ENCODE results near the gene NCOA3. TPM values are rescaled to one million over a fixed set of nuclear protein-coding genes. Genes with fewer than 3 reads are reported as not detected.

The NCOA3 gene
- total RNA-seq, 1 donor, result 44.5 TPM

DNA sequence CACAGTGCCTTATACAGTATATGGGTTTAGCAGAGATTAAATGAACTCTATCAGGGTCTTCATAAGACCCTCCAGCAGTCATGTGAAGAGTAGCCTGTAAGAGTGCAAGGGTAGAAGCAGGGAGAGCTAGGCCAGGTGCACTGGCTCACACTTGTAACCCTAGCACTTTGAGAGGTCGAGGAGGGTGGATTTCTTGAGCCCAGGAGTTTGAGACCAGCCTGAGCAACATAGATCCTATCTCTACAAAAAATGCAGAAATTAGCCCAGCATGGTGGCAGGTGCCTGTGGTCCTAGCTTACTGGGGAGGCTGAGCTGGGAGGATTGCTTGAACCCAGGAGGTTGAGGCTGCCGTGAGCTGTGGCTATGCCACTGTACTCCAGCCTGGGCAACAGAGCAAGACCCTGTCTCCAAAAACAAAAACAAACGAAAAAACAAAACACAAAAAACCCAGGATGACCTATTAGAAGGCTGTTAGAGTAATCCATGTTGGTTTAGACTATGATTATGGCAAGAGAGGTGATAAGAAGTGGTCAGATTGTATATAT, 31.9 kb downstream of the NCOA3 start:
- H4K20me1 ChIP-seq (ENCODE audit: insufficient read depth, low read length), result peaks cover 16% of the 10 kb centered on the region
- no peak overlapping the region for H3K4me3 ChIP-seq (ENCODE audit: insufficient read depth, low read length)
- no peak overlapping the region for H2AFZ ChIP-seq (ENCODE audit: low read length)
- no peaks in the 10 kb centered on the region for H3K9me3 ChIP-seq (ENCODE audit: low read depth, low read length)
- TF ChIP-seq, protein P1, sequence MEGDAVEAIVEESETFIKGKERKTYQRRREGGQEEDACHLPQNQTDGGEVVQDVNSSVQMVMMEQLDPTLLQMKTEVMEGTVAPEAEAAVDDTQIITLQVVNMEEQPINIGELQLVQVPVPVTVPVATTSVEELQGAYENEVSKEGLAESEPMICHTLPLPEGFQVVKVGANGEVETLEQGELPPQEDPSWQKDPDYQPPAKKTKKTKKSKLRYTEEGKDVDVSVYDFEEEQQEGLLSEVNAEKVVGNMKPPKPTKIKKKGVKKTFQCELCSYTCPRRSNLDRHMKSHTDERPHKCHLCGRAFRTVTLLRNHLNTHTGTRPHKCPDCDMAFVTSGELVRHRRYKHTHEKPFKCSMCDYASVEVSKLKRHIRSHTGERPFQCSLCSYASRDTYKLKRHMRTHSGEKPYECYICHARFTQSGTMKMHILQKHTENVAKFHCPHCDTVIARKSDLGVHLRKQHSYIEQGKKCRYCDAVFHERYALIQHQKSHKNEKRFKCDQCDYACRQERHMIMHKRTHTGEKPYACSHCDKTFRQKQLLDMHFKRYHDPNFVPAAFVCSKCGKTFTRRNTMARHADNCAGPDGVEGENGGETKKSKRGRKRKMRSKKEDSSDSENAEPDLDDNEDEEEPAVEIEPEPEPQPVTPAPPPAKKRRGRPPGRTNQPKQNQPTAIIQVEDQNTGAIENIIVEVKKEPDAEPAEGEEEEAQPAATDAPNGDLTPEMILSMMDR (IDR thresholded peaks at IDR 0.05; ENCODE audit: extremely low read depth, low read depth, low read length), result no peak
- DNase-seq (ENCODE audit: insufficient read length, low spot score, missing footprints), result no peak
- peaks cover 70% of the 10 kb centered on the region for H3K79me2 ChIP-seq (ENCODE audit: insufficient read depth, low read length)
- no peak overlapping the region for H3K4me2 ChIP-seq (ENCODE audit: insufficient read depth, low read length)
- no peak overlapping the region for H3K27ac ChIP-seq (ENCODE audit: low read depth, low read length)
- no peaks in the 10 kb centered on the region for H3K36me3 ChIP-seq (ENCODE audit: insufficient read depth, low read length)
- no peaks in the 10 kb centered on the region for H3K27me3 ChIP-seq (ENCODE audit: insufficient read depth, low read length)
- H3K4me1 ChIP-seq (ENCODE audit: insufficient read depth, low read length), result no peaks in the 10 kb centered on the region

DNA sequence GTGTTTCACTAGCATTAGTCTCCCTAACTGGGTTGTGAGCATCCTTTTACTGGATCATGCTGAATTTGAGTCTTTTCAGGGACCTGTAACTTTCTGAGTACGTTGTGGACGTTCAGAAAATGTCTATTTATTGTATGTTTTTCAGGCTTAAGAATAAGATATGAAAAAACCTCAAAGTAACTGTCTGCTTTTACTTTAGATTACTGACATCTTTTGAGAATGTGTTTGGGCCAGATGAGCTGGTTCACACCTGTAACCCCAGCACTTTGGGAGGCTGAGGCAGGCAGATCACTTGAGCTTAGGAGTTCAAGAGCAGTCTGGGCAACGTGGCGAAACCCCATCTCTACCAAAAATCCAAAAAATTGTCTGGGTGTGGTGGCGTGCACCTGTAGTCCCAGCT, 32.7 kb downstream of the NCOA3 start:
- H3K4me1 ChIP-seq (ENCODE audit: insufficient read depth, low read length), result no peaks in the 10 kb centered on the region
- peaks cover 73% of the 10 kb centered on the region for H3K79me2 ChIP-seq (ENCODE audit: insufficient read depth, low read length)
- H4K20me1 ChIP-seq (ENCODE audit: insufficient read depth, low read length), result peaks cover 24% of the 10 kb centered on the region
- no peak overlapping the region for H2AFZ ChIP-seq (ENCODE audit: low read length)
- H3K36me3 ChIP-seq (ENCODE audit: insufficient read depth, low read length), result no peaks in the 10 kb centered on the region
- no peaks in the 10 kb centered on the region for H3K27me3 ChIP-seq (ENCODE audit: insufficient read depth, low read length)
- TF ChIP-seq, protein P1 (IDR thresholded peaks at IDR 0.05; ENCODE audit: extremely low read depth, low read depth, low read length), result no peak
- H3K4me3 ChIP-seq (ENCODE audit: insufficient read depth, low read length), result no peak overlapping the region
- no peaks in the 10 kb centered on the region for H3K9me3 ChIP-seq (ENCODE audit: low read depth, low read length)
- no peak for DNase-seq (ENCODE audit: insufficient read length, low spot score, missing footprints)
- no peak overlapping the region for H3K4me2 ChIP-seq (ENCODE audit: insufficient read depth, low read length)
- H3K27ac ChIP-seq (ENCODE audit: low read depth, low read length), result no peak overlapping the region

DNA sequence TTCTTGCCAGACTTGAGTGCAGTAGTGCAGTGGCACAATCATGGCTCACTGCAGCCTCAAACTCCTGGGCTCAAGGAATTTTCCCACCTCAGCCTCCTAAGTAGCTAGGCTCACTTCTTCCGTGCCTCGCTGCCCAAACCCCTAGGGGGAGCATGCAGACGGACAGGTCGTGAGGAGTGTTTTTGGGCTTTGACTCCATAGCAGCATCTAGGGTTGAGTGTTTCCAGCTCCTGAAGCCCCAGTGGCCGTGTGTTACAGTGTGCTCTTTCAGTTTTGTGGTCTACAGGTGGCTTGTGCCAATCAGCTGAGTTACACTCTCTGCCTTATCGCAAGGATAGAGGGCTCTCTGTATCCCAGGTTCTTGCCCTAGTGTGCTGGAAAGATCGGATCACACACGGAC, 33.4 kb downstream of the NCOA3 start:
- peaks cover 74% of the 10 kb centered on the region for H3K79me2 ChIP-seq (ENCODE audit: insufficient read depth, low read length)
- no peaks in the 10 kb centered on the region for H3K36me3 ChIP-seq (ENCODE audit: insufficient read depth, low read length)
- H3K27ac ChIP-seq (ENCODE audit: low read depth, low read length), result no peak overlapping the region
- H3K4me3 ChIP-seq (ENCODE audit: insufficient read depth, low read length), result no peak overlapping the region
- peaks cover 24% of the 10 kb centered on the region for H4K20me1 ChIP-seq (ENCODE audit: insufficient read depth, low read length)
- no peak overlapping the region for H2AFZ ChIP-seq (ENCODE audit: low read length)
- no peaks in the 10 kb centered on the region for H3K9me3 ChIP-seq (ENCODE audit: low read depth, low read length)
- no peak for DNase-seq (ENCODE audit: insufficient read length, low spot score, missing footprints)
- H3K4me1 ChIP-seq (ENCODE audit: insufficient read depth, low read length), result no peaks in the 10 kb centered on the region
- no peaks in the 10 kb centered on the region for H3K27me3 ChIP-seq (ENCODE audit: insufficient read depth, low read length)
- H3K4me2 ChIP-seq (ENCODE audit: insufficient read depth, low read length), result no peak overlapping the region
- TF ChIP-seq, protein P1 (IDR thresholded peaks at IDR 0.05; ENCODE audit: extremely low read depth, low read depth, low read length), result no peak

DNA sequence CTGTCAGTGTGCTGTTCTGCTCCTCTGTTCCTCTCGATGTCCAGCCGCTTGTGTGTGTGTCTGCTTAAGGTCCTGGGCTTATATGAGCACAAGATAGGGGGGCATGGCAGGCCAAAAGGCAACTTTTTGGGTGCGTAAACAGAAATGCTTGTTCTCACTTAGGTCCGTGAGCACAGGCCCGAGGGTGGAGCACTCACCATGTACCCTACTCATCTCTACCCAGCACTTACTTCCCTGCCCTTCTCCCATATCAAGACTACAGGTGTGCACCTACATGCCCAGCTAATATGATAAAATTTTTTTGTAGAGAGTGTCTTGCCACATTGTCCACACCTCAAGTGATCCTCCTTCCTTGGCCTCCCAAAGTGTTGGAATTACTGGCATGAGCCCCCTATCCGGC, 34.3 kb downstream of the NCOA3 start:
- DNase-seq (ENCODE audit: insufficient read length, low spot score, missing footprints), result no peak
- Histone ChIP-seq H3K27me3 (ENCODE audit: insufficient read depth, low read length) (no peaks in the 10 kb centered on the region), H4K20me1 (ENCODE audit: insufficient read depth, low read length) (peaks cover 24% of the 10 kb centered on the region), H3K4me2 (ENCODE audit: insufficient read depth, low read length) (no peak overlapping the region), H3K79me2 (ENCODE audit: insufficient read depth, low read length) (peaks cover 74% of the 10 kb centered on the region), H3K9me3 (ENCODE audit: low read depth, low read length) (no peaks in the 10 kb centered on the region), H3K36me3 (ENCODE audit: insufficient read depth, low read length) (no peaks in the 10 kb centered on the region), H3K4me1 (ENCODE audit: insufficient read depth, low read length) (peaks cover 3% of the 10 kb centered on the region), H3K27ac (ENCODE audit: low read depth, low read length) (no peak overlapping the region), H2AFZ (ENCODE audit: low read length) (no peak overlapping the region), H3K4me3 (ENCODE audit: insufficient read depth, low read length) (no peak overlapping the region)
- TF ChIP-seq, protein P1 (IDR thresholded peaks at IDR 0.05; ENCODE audit: extremely low read depth, low read depth, low read length), result no peak

All from osteoblast (primary cell).